ENCODE measurements around the gene CPHXL. TPM values are rescaled to one million over a fixed set of nuclear protein-coding genes. Genes with fewer than 3 reads are reported as not detected.

CPHXL gene
- total and polyA plus RNA-seq, 4 donors: not detected

- Histone ChIP-seq H3K4me3 (no peak overlapping the region), H3K9me3 (ENCODE audit: control insufficient read depth in 4 of 4, insufficient read depth in 3 of 4, low read length in 3 of 4) (peaks cover 0 to 4% (median 2%) of the 10 kb centered on the region in 4 donors), H3K27ac (ENCODE audit: low read depth in 1 of 2, low read length in 1 of 2) (no peak overlapping the region), H3K4me1 (ENCODE audit: control insufficient read depth in 5 of 5, insufficient read depth in 5 of 5, low read length in 5 of 5) (no peaks in the 10 kb centered on the region), H3K36me3 (ENCODE audit: control insufficient read depth in 4 of 4, insufficient read depth in 4 of 4, low read length in 4 of 4) (no peaks in the 10 kb centered on the region), H3K27me3 (ENCODE audit: control insufficient read depth in 3 of 3, insufficient read depth in 3 of 3, low read length in 2 of 3) (no peaks in the 10 kb centered on the region), H3K9ac (ENCODE audit: insufficient read depth in 1 of 2, low read length in 2 of 2) (no peak overlapping the region)
- no peak for DNase-seq
- no peak for ATAC-seq (ENCODE audit: insufficient read depth, low FRiP score)
- WGBS, 2 donors: 40 to 57% methylated on average over 1 of the region's 1 CpG
- TF ChIP-seq CTCF (IDR thresholded peaks at IDR 0.05; ENCODE audit: control extremely low read depth, extremely low read depth): no peak
Observed at GRCh38 chr16:75742424-75743047, 16.2 kb upstream of the CPHXL start.

GRCh38 chr16:75733305-75734211 lies 7.3 kb upstream of the CPHXL start:
- Histone ChIP-seq H3K27me3 (ENCODE audit: control insufficient read depth in 3 of 3, insufficient read depth in 3 of 3, low read length in 2 of 3) (no peaks in the 10 kb centered on the region), H3K9ac (ENCODE audit: insufficient read depth in 1 of 2, low read length in 2 of 2) (peak overlapping the region in 1 of 2 donors; percentile 15), H3K36me3 (ENCODE audit: control insufficient read depth in 4 of 4, insufficient read depth in 4 of 4, low read length in 4 of 4) (no peaks in the 10 kb centered on the region), H3K4me3 (no peak overlapping the region), H3K4me1 (ENCODE audit: control insufficient read depth in 5 of 5, insufficient read depth in 5 of 5, low read length in 5 of 5) (peaks cover 3 to 16% (median 10%) of the 10 kb centered on the region in 5 donors), H3K9me3 (ENCODE audit: control insufficient read depth in 4 of 4, insufficient read depth in 3 of 4, low read length in 3 of 4) (no peaks in the 10 kb centered on the region), H3K27ac (ENCODE audit: low read depth in 1 of 2, low read length in 1 of 2) (peak overlapping the region in 1 of 2 donors; percentile 58)
- WGBS, 2 donors: 45 to 65% methylated on average over 6 of the region's 6 CpGs
- DNase-seq (peak; percentile 80 to 90 (median 89)), ATAC-seq (ENCODE audit: insufficient read depth, low FRiP score) (no peak)
- TF ChIP-seq CTCF (IDR thresholded peaks at IDR 0.05; ENCODE audit: control extremely low read depth, extremely low read depth): no peak

- Histone ChIP-seq H3K36me3 (ENCODE audit: control insufficient read depth in 4 of 4, insufficient read depth in 4 of 4, low read length in 4 of 4) (no peaks in the 10 kb centered on the region), H3K27ac (ENCODE audit: low read depth in 1 of 2, low read length in 1 of 2) (peak overlapping the region in 1 of 2 donors; percentile 6), H3K4me1 (ENCODE audit: control insufficient read depth in 5 of 5, insufficient read depth in 5 of 5, low read length in 5 of 5) (peaks cover 3 to 16% (median 10%) of the 10 kb centered on the region in 5 donors), H3K27me3 (ENCODE audit: control insufficient read depth in 3 of 3, insufficient read depth in 3 of 3, low read length in 2 of 3) (no peaks in the 10 kb centered on the region), H3K9ac (ENCODE audit: insufficient read depth in 1 of 2, low read length in 2 of 2) (no peak overlapping the region), H3K9me3 (ENCODE audit: control insufficient read depth in 4 of 4, insufficient read depth in 3 of 4, low read length in 3 of 4) (no peaks in the 10 kb centered on the region), H3K4me3 (no peak overlapping the region)
- ATAC-seq (ENCODE audit: insufficient read depth, low FRiP score): no peak
- DNase-seq: no peak
- WGBS, 2 donors: 33 to 49% methylated on average over 2 of the region's 2 CpGs
- TF ChIP-seq CTCF (IDR thresholded peaks at IDR 0.05; ENCODE audit: control extremely low read depth, extremely low read depth): no peak
Observed at GRCh38 chr16:75732871-75733270, 6.6 kb upstream of the CPHXL start.

Data from lung (tissue), 12 donors.